HepG2 (cell line): ENCODE results near the gene BCKDHA. TPM values are rescaled to one million over a fixed set of nuclear protein-coding genes. Genes with fewer than 3 reads are reported as not detected.

Experiments used
- ATAC-seq: fragments of 200-7000 bp; cut with Tn5 transposase; 3 replicates; pipeline ENCODE4 v1.9.1; 2020; ENCODE audit warnings: mild to moderate bottlenecking, moderate library complexity
- BruUV-seq: library from RNA; stranded (reverse); fragments of 400-500 nt; replicated peaks from 2 replicates; lab custom pipeline; 2021; lab: Mats Ljungman, UMichigan
- CTCF ChIA-PET: fragments of 300-600 bp; formaldehyde crosslinking; extraction: SDS; loops from one replicate; lab custom pipeline; 2021; ENCODE audit warnings: low total read pairs, inconsistent platforms, low intra/inter-chr PET ratio; lab: Yijun Ruan, JAX
- POLR2A ChIA-PET: fragments of 350-600 bp; sonication (Branson Sonifier 250); formaldehyde crosslinking; loops from one replicate; lab custom pipeline; 2020; ENCODE audit warnings: antibody characterized with exemption, inconsistent platforms; lab: Yijun Ruan, JAX
- DNase-seq: peaks from one replicate; pipeline ENCODE4 v3.0.0-alpha.2; 2015; ENCODE audit warnings: low spot score
- FAIRE-seq: peaks from 3 replicates; lab custom pipeline; 2011; peaks lifted over from hg19 to GRCh38; lab: Jason Lieb, UNC
- H2AFZ ChIP-seq: one replicate; pipeline ENCODE4 v1.6.1; 2011; ENCODE audit warnings: low read length, inconsistent platforms
- H3K27ac ChIP-seq: fragments of 300-600 bp; 3 replicates; pipeline ENCODE4 v1.8.0; 2011; ENCODE audit warnings: mixed run types, mild to moderate bottlenecking, mixed read lengths, low read length, inconsistent platforms; ENCODE audit not compliant: insufficient read depth; ENCODE audit errors: extremely low read length
- H3K27me3 ChIP-seq, 2 experiments: fragments of 200-600 bp in 1 of 2; 2 replicates in 1 of 2; 3 replicates in 1 of 2; pipeline versions ENCODE4 v1.6.0 to v1.8.0; 2011; ENCODE audit warnings: low read length in 2 of 2, mild to moderate bottlenecking in 2 of 2, moderate library complexity in 2 of 2, inconsistent platforms in 1 of 2; ENCODE audit not compliant: insufficient read depth in 2 of 2, control insufficient read depth in 1 of 2
- H3K36me3 ChIP-seq, 2 experiments: fragments of 200-600 bp in 1 of 2; replicated peaks in 1 of 2; 2 replicates in 1 of 2; 3 replicates in 1 of 2; pipeline versions ENCODE4 v1.5.1 to v1.8.0; 2011; ENCODE audit warnings: low read length in 2 of 2, inconsistent platforms in 1 of 2; ENCODE audit not compliant: insufficient read depth in 2 of 2, control insufficient read depth in 1 of 2
- H3K4me1 ChIP-seq: 2 replicates; pipeline ENCODE4 v1.5.1; 2012; ENCODE audit warnings: low read length, inconsistent platforms; ENCODE audit not compliant: insufficient read depth
- H3K4me2 ChIP-seq: 2 replicates; pipeline ENCODE4 v1.6.0; 2011; ENCODE audit warnings: low read depth, low read length, inconsistent platforms
- H3K4me3 ChIP-seq, 3 experiments: fragments of 200-600 bp in 1 of 3; sonication (generic), shearing (Covaris generic) in 1 of 3; replicated peaks in 1 of 3; 2 replicates each; pipeline ENCODE4 v1.5.1; 2011 to 2016; ENCODE audit warnings: low read length in 3 of 3, inconsistent platforms in 2 of 3, low read depth in 2 of 3, mild to moderate bottlenecking in 2 of 3, control low read depth in 1 of 3, mixed read lengths in 1 of 3; ENCODE audit not compliant: insufficient read depth in 1 of 3
- H3K79me2 ChIP-seq: one replicate; pipeline ENCODE4 v1.6.1; 2011; ENCODE audit warnings: low read length, inconsistent platforms; ENCODE audit not compliant: insufficient read depth
- H3K9ac ChIP-seq: 2 replicates; pipeline ENCODE4 v1.6.0; 2011; ENCODE audit warnings: mild to moderate bottlenecking, low read depth, low read length, inconsistent platforms; ENCODE audit not compliant: insufficient read depth
- H3K9me3 ChIP-seq: 2 replicates; pipeline ENCODE4 v1.5.1; 2012; ENCODE audit warnings: mild to moderate bottlenecking, low read length
- H4K20me1 ChIP-seq: 2 replicates; pipeline ENCODE4 v1.6.0; 2011; ENCODE audit warnings: inconsistent platforms, mild to moderate bottlenecking, low read length, moderate library complexity; ENCODE audit not compliant: insufficient read depth
- CCAR2 ChIP-seq: fragments of 200-400 bp; formaldehyde crosslinking; optimal IDR thresholded peaks from 2 replicates; pipeline ENCODE3; 2018; ENCODE audit warnings: low read depth, mild to moderate bottlenecking, low read length, moderate library complexity
- CREM ChIP-seq, 2 experiments: sonication (generic) in 1 of 2; formaldehyde crosslinking in 1 of 2; IDR thresholded peaks; 2 replicates each; pipeline versions ENCODE4 v1.4.0 to v1.6.1; 2016 to 2020; ENCODE audit warnings: antibody characterized with exemption in 1 of 2, mild to moderate bottlenecking in 1 of 2, missing genetic modification reagents in 1 of 2
- FOXK1 ChIP-seq: sonication (generic); formaldehyde crosslinking; IDR thresholded peaks from 2 replicates; pipeline ENCODE4 v1.4.0; 2020; ENCODE audit warnings: low read depth, missing genetic modification reagents, borderline replicate concordance
- JUNB ChIP-seq: sonication (generic); formaldehyde crosslinking; IDR thresholded peaks from 2 replicates; pipeline ENCODE4 v1.8.0; 2022; ENCODE audit warnings: missing genetic modification reagents, mild to moderate bottlenecking, borderline replicate concordance
- RBAK ChIP-seq: sonication (generic); formaldehyde crosslinking; IDR thresholded peaks from 2 replicates; pipeline ENCODE4 v1.5.1; 2020; ENCODE audit warnings: mild to moderate bottlenecking, missing genetic modification reagents
- RBM22 ChIP-seq: fragments of 200-400 bp; formaldehyde crosslinking; optimal IDR thresholded peaks from 2 replicates; pipeline ENCODE3; 2017; ENCODE audit warnings: mild to moderate bottlenecking, low read length, moderate library complexity
- ZNF570 ChIP-seq: sonication (generic); formaldehyde crosslinking; IDR thresholded peaks from 2 replicates; pipeline ENCODE4 v1.4.0; 2020; ENCODE audit warnings: mild to moderate bottlenecking, missing genetic modification reagents, borderline replicate concordance
- WGBS: methylation state at CpG from one replicate; pipeline ENCODE4 v1.1.6; 2017; ENCODE audit warnings: low lambda C conversion rate; 5-methylcytosine and 5-hydroxymethylcytosine counted together
- in situ Hi-C: cut with HindIII; loops from 2 replicates; pipeline ENCODE4 v1.10.0; 2017; ENCODE audit warnings: low pct_unique_long_range_greater_than_20kb; ENCODE audit not compliant: extremely low pct_ligation_motif_present
- intact Hi-C: fragments of 100-400 bp; cut with micrococcal nuclease; formaldehyde crosslinking; loops from one replicate; pipeline ENCODE4 v1.10.0; 2022; ENCODE audit not compliant: unreplicated experiment
- polyA plus RNA-seq, 8 experiments: library from polyadenylated mRNA; depleted of rRNA in 3 of 8; stranded (reverse) in 7 of 8; unstranded in 1 of 8; fragments of >200 nt; fragmentation: Illumina TruSeq in 4 of 8; extraction: Trizol in 4 of 8; gene quantifications; 2 replicates each; pipeline versions ENCODE4 v1.2.1 to v1.2.3, GENCODE V29; 2011 to 2016; ENCODE audit warnings: low read depth in 4 of 8, missing spikeins in 1 of 8, mixed read lengths in 1 of 8; ENCODE audit not compliant: insufficient read depth in 1 of 8
- total RNA-seq, 5 experiments: library from RNA; depleted of rRNA; stranded (reverse); fragments of >200 nt; fragmentation: Illumina TruSeq; extraction: Trizol; gene quantifications; 2 replicates each; pipeline ENCODE4 v1.2.3, GENCODE V29; 2016; ENCODE audit warnings: low read depth in 1 of 5
- TF ChIP-seq, protein P1 (sequence below): IDR thresholded peaks from 2 replicates; pipeline ENCODE4 v1.6.1; 2016; ENCODE audit warnings: missing biosample characterization, missing genetic modification reagents, low read depth
- TF ChIP-seq, protein P2 (sequence below): sonication (generic); formaldehyde crosslinking; IDR thresholded peaks from 2 replicates; pipeline ENCODE4 v1.4.0; 2020; ENCODE audit warnings: missing genetic modification reagents, borderline replicate concordance
- TF ChIP-seq, protein P3 (sequence below): sonication (generic); formaldehyde crosslinking; IDR thresholded peaks from 2 replicates; pipeline ENCODE4 v1.4.0; 2020; ENCODE audit warnings: missing genetic modification reagents
- TF ChIP-seq, protein P4 (sequence below): sonication (generic); formaldehyde crosslinking; IDR thresholded peaks from 2 replicates; pipeline ENCODE4 v1.8.1; 2023; ENCODE audit warnings: mild to moderate bottlenecking, moderate library complexity, missing genetic modification reagents

BCKDHA gene
- total and polyA plus RNA-seq, 2 of the 13 experiments (the other 11 are each of a cell fraction or from before 2014, with no cell fraction given): 11.8 to 31.5 TPM

DNA sequence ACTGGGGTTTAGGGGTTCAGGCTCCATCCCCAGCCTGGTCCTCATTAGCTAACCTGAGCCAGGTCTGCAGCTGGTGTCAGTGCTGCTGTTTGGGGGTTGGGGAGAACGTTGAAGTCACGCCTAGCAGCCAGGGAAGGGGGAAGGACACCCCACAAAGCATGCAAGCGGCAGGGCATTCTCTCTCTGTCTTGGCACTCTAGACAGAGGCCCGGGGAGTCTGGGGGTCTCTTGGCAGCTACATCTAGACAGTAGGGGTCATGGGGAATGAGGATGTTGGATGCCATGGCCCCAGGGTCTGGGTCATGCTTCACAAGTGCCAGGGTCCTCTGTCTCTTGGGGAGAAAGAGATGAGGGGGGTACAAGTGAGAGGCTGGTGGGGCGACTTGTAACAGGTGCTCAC is 48.0 kb downstream of the BCKDHA start (continued):
- TF ChIP-seq FOXK1 (no peak), RBM22 (no peak)

DNA sequence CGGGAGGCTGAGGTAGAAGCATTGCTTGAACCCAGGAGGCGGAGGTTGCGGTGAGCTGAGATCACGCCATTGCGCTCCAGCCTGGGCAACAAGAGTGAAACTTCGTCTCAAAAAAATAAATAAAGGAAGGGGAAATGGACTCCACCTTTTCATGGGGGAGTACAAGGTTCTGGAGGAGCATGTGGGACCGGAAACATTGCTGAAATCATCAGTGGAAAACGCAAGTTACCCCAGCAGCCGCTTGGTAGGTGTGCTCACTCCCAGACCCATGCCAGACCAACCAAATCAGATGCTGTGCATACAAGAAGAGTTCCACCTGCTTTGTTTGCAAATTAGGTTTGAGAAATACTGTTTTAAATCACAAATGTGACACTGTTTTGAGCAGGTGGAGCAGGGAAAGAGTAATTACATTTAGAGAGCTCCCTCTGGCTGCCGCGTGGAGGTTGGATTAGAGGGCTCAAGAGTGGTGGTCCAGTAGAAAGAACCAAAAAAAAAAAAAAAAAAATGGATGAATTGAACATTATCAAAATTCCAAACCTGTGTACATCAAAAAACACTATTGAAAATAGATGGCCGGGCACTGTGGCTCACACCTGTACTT is 50.2 kb downstream of the BCKDHA start:
- CTCF ChIA-PET: interaction anchor here (2.4 to 2.9 kb wide), 2 partner anchors 115 to 123 kb away, joined by 22 to 37 read pairs; no protein-coding TSS in a partner anchor
- TF ChIP-seq, protein P1, sequence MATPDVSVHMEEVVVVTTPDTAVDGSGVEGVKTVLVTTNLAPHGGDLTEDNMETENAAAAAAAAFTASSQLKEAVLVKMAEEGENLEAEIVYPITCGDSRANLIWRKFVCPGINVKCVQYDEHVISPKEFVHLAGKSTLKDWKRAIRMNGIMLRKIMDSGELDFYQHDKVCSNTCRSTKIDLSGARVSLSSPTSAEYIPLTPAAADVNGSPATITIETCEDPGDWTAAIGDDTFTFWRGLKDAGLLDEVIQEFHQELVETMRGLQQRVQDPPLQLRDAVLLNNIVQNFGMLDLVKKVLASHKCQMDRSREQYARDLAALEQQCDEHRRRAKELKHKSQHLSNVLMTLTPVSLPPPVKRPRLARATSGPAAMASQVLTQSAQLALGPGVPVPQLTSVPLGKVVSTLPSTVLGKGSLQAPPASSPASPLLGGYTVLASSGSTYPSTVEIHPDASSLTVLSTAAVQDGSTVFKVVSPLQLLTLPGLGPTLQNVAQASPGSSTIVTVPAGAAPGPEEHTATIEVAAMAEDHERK: no peak
- TF ChIP-seq RBAK (CRISPR knock-in tag): no peak
- TF ChIP-seq CREM (IDR thresholded peaks at IDR 0.05): no peak
- no peak for TF ChIP-seq CREM (CRISPR knock-in tag; IDR thresholded peaks at IDR 0.05)
- TF ChIP-seq, protein P2, sequence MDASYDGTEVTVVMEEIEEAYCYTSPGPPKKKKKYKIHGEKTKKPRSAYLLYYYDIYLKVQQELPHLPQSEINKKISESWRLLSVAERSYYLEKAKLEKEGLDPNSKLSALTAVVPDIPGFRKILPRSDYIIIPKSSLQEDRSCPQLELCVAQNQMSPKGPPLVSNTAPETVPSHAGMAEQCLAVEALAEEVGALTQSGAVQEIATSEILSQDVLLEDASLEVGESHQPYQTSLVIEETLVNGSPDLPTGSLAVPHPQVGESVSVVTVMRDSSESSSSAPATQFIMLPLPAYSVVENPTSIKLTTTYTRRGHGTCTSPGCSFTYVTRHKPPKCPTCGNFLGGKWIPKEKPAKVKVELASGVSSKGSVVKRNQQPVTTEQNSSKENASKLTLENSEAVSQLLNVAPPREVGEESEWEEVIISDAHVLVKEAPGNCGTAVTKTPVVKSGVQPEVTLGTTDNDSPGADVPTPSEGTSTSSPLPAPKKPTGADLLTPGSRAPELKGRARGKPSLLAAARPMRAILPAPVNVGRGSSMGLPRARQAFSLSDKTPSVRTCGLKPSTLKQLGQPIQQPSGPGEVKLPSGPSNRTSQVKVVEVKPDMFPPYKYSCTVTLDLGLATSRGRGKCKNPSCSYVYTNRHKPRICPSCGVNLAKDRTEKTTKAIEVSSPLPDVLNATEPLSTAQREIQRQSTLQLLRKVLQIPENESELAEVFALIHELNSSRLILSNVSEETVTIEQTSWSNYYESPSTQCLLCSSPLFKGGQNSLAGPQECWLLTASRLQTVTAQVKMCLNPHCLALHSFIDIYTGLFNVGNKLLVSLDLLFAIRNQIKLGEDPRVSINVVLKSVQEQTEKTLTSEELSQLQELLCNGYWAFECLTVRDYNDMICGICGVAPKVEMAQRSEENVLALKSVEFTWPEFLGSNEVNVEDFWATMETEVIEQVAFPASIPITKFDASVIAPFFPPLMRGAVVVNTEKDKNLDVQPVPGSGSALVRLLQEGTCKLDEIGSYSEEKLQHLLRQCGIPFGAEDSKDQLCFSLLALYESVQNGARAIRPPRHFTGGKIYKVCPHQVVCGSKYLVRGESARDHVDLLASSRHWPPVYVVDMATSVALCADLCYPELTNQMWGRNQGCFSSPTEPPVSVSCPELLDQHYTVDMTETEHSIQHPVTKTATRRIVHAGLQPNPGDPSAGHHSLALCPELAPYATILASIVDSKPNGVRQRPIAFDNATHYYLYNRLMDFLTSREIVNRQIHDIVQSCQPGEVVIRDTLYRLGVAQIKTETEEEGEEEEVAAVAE (CRISPR knock-in tag): no peak
- TF ChIP-seq ZNF570: no peak
- TF ChIP-seq, protein P3, sequence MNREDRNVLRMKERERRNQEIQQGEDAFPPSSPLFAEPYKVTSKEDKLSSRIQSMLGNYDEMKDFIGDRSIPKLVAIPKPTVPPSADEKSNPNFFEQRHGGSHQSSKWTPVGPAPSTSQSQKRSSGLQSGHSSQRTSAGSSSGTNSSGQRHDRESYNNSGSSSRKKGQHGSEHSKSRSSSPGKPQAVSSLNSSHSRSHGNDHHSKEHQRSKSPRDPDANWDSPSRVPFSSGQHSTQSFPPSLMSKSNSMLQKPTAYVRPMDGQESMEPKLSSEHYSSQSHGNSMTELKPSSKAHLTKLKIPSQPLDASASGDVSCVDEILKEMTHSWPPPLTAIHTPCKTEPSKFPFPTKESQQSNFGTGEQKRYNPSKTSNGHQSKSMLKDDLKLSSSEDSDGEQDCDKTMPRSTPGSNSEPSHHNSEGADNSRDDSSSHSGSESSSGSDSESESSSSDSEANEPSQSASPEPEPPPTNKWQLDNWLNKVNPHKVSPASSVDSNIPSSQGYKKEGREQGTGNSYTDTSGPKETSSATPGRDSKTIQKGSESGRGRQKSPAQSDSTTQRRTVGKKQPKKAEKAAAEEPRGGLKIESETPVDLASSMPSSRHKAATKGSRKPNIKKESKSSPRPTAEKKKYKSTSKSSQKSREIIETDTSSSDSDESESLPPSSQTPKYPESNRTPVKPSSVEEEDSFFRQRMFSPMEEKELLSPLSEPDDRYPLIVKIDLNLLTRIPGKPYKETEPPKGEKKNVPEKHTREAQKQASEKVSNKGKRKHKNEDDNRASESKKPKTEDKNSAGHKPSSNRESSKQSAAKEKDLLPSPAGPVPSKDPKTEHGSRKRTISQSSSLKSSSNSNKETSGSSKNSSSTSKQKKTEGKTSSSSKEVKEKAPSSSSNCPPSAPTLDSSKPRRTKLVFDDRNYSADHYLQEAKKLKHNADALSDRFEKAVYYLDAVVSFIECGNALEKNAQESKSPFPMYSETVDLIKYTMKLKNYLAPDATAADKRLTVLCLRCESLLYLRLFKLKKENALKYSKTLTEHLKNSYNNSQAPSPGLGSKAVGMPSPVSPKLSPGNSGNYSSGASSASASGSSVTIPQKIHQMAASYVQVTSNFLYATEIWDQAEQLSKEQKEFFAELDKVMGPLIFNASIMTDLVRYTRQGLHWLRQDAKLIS (CRISPR knock-in tag): no peak
- no peak for TF ChIP-seq JUNB (CRISPR knock-in tag)
- TF ChIP-seq, protein P4, sequence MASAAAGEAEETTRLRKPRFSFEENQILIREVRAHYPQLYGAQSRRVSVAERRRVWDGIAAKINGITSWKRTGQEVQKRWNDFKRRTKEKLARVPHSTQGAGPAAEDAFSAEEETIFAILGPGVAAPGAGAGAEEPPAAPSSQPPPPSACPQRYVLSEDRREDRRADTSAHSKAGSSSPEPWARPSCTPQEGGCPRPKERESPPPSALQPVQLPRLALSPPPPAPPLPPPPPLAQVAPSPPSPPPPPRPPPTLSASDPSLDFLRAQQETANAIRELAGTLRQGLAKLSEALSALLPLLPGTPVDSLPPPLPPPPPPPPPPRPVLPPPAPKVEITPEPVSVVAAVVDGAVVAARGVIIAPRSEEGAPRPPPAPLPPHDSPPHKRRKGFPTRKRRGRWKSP (CRISPR knock-in tag): no peak
- no peak for TF ChIP-seq CCAR2

More for the DNA sequence above, 50.2 kb downstream of the BCKDHA start:
- WGBS: 71% methylated on average over 12 of the region's 12 CpGs
- H3K27me3 ChIP-seq: peaks cover 0 to 4% of the 10 kb centered on the region in 2 experiments; a peak in 1 of 5 replicates
- H4K20me1 ChIP-seq: no peaks in the 10 kb centered on the region
- H2AFZ ChIP-seq: no peak overlapping the region
- no peak overlapping the region for H3K9ac ChIP-seq
- BruUV-seq: no TSS peak
- no peak for ATAC-seq
- H3K36me3 ChIP-seq: no peaks in the 10 kb centered on the region
- FAIRE-seq: no peak
- intact Hi-C loops: no loop called here
- POLR2A ChIA-PET: interaction anchor here (2.1 kb wide), 1 partner anchor 8 kb away, joined by 10 read pairs; the partner anchor contains the start of gene DMAC2
- in situ Hi-C loops: no loop called here
- H3K4me1 ChIP-seq: peaks cover 13% of the 10 kb centered on the region
- H3K4me2 ChIP-seq: no peak overlapping the region
- H3K9me3 ChIP-seq: no peaks in the 10 kb centered on the region
- H3K27ac ChIP-seq: no peak overlapping the region
- no peaks in the 10 kb centered on the region for H3K79me2 ChIP-seq
- DNase-seq: no peak
- H3K4me3 ChIP-seq: no peak overlapping the region
